HG03432 (cell line): Measurements from ENCODE around the gene MARK2.
A peak's percentile ranks its signal among the peaks of the same experiment; 100 is the strongest.
"Not testable (repeated sequence)": the region's sequence is repeated elsewhere in the genome, so short reads cannot be mapped to it uniquely, and the experiment has no call there.

Experiments used
- ATAC-seq: cut with Tn5 transposase; IDR thresholded peaks from one replicate; pipeline ENCODE4 v1.9.1; 2021; ENCODE audit warnings: mild to moderate bottlenecking, moderate library complexity; ENCODE audit not compliant: unreplicated experiment

Gene MARK2

DNA sequence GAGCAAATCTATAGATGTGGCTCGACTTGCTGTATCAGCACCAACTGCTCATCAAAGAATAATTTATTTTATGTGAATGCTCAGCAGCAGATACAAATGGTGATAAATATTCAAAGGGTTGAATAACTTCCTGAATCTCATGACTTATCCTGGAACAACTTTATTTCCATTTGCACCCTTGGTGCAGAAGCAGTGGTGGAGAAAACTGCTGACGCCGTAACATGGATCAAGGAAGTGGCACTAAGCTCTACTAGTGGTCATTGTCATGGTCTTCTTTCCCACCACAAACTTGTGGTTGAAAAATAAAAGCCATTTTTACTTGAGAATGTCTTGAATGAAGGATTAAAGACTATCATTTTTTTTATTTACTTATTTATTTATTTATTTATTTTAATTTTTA is 14.6 kb downstream of the MARK2 start:
- ATAC-seq = no peak

DNA sequence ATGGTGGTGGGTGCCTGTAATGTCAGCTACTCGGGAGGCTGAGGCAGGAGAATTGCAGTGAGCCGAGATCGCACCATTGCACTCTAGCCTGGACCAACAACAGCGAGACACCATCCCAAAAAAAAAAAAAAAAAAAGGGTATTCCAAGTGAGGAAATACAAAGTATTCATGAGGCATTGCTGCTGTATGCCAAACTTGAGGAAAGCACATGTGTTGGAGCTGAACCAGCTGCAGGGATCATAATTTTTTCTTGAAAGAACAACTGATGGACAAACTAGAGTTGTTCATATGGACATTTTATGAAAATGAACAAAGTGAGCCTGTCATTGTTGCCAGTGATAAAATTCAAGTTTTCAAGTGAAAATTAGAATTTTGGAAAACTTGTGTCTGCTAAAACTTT is 15.8 kb downstream of the MARK2 start:
- no peak for ATAC-seq

DNA sequence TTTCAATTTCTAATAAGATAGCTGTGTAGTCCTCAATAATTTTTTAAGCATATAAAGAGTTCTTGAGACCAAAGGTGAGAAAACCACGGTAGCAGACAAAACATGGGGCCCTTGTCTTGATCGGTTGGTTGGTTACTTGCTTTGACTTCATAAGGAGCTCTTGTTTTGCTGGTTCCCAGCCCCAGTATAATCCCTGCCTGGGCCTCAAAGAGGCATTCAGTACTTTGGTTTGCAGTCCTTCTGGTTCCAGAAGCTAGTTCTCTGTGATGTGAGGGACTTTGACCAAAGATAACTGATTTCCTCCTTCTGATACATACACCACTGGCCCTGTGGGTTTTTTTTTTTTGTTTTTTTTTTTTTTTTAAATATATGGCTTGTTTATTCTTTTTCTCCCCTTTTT is 17.1 kb downstream of the MARK2 start:
- ATAC-seq = no peak

DNA sequence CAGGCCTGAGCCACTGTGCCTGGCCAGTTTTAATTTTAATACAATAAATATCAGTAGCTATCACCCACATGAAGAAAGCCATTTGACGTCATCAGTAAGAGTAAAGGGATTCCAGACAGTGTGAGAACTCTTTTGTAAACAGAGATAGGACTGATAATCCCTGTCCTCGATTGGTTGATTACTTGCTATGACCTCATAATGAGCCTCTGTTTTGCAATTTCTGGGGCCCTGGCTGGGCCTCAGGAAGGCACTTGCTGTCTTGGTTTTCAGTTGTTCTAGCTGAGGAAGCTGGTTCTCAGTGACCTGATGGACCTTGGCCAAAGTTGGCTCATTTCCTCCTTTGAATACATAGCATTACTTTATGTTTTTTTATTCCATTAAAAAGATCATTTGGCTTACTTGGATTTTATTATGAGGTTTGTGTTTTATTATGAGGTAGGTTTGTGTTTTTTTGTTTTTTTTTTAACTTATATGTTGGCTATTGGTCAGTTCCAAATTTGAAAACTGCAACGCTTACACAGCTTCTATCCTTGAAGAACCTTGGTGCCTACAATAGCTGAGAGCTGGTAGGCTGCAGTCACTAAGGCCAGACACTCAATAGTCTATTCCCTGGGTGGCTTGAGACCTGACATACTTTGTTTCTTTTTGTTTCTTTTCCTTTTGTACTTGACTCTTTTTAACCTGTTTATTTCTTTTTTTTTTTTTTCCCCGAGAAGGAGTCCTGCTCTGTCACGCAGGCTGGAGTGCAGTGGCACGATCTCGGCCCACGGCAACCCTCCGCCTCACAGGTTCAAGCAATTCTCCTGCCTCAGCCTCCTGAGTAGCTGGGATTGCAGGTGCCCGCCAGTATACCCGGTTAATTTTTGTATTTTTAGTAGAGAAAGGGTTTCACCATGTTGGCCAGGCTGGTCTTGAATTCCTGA is 20.0 kb downstream of the MARK2 start:
- no peak for ATAC-seq

DNA sequence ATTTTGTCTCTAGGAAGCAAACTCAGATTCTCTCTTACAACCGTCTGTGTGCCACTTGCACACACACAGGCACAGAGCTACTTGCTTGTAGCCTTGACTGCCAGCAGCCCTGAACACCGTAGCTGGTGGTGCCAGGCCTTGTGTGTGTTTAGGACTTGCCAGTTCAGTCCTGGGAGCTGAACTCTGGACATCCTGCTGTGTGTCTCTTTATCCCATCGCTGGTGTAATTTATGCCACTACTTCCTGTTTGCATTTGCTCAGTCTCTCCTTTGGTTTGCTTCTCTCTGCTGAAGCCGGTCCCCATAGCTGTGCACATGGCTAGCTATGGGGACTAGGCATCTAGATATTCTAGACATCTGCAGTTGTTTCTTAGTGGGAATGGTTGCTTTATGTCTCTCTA is 24.0 kb downstream of the MARK2 start:
- ATAC-seq = no peak

DNA sequence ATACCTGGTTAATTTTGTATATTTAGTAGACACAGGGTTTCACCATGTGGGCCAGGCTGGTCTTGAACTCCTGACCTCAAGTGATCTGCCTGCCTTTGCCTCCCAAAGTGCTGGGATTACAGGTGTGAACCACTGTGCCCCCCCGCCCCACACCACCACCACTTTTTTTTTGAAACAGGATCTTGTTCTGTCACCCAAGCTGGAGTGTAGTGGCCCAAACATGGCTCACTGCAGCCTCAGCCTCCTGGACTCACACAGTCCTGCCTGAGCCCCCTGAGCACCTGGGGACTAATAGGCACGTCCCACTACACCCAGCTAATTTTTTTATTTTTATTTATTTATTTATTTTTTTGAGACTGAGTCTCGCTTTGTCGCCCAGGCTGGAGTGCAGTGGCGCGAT is 24.7 kb downstream of the MARK2 start:
- not testable (repeated sequence) for ATAC-seq

DNA sequence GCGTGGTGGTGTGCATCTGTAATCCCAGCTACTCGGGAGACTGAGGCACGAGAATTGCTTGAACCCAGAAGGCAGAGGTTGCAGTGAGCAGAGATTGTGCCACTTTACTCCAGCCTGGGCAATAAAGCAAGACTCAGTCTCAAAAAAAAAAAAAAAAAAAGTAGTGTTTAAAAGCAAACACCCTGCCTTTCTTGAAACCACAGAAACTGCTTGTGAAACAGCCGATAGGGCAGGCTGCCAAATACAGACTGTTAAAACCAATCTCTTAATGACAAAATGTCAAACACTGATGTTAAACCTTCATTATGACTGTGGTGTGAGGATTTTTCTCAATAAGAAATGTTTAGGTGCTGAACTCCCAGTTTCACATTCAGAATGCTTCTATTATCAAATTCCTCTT is 27.3 kb downstream of the MARK2 start:
- ATAC-seq = peak; percentile 72

DNA sequence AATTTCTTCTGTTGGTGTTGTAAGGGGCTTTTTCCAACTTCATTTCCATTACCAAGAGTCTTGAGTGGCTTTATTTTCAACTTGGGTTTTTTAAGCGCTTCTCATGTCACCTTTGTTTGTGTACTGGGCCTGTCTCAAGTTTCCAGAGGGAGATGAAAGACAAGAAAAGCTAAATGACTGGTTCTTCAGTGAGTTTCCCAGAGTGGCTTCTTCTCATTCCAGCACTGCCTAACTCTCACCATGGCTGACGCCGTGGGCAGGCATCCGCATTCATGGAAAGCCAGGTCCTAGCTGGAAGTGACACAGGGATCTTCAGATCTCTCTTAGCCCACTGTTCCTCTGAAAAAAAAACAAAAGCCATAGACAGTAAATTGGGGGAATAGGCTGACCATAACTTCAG is 28.6 kb downstream of the MARK2 start:
- no peak for ATAC-seq

DNA sequence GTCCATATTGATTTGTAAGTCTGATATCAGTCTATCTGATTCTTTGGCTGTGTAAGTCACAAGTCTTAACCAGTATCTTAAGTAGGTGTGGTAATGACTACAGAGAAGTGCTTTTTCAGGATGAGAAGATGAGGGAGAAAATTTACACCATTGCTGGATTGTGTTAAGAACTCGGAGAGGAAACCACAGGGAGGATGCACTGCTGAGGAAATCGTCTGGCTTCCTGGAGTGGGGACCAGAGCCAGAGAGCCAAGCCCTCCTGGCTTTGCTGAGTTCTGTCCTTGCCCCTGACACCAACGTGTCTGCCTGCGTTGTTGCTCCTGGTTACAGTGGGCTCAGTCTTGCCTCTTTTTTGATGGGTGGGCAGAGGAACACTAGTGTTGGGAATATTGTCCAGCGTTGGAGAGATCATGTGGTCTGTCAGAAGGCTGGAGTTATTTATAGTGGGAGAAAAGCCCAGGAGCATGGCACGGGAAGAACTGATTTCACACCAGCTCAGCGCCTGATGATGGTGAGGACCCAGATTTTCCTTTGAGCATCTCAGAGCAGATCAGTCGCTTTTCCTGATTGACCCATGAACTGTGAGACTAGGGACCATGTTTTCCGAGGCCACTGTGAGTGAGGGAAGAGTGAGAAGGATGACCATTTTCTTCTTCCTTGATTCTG is 29.6 kb downstream of the MARK2 start:
- no peak for ATAC-seq

DNA sequence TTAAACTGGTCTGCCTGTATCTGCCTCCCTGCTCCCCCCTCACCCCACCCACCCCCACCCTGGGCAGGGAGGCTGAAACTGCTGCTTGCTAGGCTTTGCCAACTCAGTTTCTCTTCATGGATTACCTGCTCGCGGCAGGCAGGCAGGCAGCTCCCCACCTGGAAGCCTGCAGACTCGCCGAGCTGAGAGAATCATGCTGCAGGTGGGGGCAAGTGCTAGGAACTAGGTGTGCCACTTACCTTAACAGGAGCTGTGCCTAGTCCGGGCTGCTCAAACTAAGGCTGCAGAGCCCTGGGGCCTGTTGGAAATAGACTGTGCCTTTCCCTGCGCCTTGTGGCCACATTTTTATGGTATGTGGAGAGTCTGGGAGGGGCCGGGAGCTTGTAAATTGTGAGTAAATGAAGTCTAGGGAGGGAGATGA is 30.3 kb downstream of the MARK2 start:
- ATAC-seq = no peak

DNA sequence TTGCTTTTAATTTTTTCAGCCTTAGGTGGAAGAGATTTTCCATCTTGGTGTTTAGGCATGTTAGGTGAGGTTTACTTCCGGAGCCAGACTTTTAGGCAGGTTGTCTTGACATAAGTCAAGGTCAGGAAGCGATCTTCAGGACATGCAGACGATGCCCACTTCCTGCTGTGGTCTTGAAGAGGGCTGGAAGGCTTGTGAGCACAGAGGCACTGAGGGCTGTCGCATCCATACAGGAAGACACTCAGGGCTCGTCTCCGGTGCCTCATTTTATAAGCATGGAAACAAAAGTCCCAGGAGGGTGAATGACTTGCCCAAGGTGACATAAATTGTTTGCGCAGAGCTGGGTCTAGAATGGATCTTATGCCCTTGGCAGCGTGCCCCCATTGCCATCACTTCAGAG is 30.8 kb downstream of the MARK2 start:
- no peak for ATAC-seq

DNA sequence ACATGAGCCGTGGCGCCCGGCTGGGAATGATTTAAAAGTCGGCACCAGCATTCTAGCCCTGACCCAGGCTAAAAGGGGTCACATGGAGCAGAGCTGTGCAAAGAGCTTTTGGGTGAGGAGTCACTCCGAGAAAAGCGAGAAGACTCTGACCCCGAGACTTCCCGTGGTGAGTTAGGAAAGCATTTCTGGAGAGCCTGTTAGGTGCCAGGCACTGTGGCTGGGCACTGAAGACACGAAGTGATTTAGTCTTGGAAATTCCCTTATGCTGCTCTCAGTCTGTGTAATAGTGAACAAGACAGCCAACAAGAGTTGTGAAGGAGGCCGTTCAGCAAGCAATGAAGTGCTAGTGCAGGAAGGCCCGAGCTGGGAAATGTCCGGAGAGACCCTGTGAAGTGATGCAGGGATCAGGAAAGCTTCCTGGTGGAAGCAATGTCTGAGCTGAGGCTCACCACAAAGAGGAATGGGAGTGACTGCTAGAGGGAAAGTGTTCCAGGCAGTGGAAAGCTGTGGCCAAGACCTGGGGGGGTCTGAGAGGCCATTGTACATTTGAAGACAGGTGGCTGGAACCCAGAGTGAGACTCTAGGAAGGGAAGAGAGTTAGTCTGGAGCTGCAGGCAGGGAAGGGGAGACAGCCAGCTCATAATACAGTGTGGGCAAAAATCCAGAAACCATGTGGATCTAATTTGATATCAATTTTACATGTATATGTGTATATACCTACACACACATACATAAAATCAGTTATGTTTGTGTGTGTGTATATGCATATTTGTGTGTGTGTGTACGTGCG is 31.6 kb downstream of the MARK2 start:
- ATAC-seq = no peak

DNA sequence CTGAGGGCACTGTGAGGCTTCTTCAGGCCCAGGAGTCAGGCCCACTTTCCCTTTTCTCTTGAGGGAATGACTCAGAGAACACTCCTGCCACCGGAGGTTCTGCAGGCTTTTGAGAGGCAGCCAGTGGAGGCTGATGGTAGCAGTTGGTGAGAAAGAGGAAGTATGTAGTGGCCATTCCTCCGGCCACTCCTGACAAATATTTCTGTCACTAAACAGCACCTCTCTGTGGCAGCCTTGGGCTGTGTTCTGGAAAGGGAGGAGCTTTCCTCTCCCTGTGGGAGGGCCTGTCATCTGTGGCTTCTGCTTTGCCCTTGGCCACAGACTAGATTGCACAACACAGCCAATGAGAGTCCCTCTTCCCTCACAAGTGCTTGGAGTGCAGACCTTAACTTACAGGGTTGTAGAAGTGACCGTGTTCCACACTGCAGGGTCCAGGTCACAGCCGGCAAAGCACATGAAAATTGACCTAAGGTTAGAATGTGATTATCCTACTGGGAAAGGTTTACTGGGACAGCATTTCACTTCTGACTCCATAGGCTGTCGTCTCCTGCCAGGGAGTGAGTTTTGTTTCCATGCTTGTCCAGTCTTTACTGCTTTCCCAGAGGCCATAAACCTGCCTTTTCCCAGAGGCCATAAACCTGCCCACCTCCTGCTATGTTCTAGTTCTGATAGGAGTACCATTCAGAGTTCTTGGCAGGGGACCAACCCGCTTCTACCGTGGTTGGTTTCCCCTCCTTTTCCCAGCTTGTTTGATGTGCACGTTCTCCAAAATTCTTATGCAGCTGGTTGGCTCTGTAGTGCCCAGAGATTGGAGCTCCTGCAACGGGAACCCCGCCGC is 33.3 kb downstream of the MARK2 start:
- ATAC-seq = peak; percentile 89

DNA sequence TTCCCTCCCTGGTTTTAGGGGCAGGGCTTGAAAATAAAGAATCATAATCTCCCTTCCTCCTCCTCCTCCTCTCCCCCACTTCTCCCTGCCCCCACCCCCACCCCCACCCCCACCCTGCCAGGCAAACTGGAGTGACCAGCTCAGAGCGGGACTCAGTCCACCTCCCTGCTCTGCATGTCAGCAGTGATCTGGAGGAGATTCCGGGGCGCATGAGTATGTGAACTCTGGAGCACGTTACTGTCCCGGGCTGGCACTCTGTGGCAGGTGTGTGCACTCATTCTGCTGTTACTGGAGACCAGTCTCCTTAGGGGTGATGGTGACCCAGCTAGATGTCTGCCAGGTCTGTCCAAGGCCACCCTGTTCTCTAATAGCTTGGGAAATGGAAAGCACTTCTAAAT is 33.9 kb downstream of the MARK2 start:
- no peak for ATAC-seq

DNA sequence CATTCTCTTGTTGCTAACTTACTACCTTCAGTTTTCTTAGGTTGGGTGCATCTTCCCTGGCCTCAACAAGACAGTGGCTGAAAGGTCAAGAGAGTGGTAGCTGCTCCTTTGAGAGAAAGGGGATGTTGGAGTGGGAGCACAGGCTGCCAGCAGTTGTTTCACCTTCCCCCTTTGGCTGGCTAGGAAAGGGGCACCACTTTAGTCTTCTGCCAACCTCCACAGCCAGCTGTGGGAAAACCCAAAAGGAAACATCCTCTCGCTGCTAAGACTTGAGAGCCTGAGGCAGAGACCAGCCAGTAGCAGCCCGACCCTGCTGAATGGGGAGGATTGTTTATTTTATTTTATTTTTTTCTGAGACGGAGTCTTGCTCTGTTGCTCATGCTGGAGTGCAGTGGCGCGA is 34.4 kb downstream of the MARK2 start:
- no peak for ATAC-seq

DNA sequence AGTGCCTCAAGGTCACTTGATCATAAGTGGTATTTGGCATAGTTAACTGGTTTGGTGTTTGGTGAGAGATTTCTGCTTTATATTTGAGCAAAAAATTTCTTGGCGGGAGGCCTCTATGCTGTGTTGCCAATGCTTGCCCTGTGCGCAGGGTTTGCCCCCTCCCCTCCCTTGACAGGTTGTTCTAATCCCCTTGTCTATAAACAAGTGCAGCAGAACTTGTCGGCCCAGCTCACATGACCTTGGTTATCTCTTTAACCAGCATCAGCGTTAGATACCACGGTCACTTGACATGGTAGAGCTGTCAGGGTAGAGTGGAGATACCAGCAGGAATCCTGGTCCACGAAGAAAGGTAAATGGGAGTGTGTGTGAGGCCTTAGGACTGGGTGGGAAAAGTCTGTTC is 35.6 kb downstream of the MARK2 start:
- ATAC-seq = no peak

DNA sequence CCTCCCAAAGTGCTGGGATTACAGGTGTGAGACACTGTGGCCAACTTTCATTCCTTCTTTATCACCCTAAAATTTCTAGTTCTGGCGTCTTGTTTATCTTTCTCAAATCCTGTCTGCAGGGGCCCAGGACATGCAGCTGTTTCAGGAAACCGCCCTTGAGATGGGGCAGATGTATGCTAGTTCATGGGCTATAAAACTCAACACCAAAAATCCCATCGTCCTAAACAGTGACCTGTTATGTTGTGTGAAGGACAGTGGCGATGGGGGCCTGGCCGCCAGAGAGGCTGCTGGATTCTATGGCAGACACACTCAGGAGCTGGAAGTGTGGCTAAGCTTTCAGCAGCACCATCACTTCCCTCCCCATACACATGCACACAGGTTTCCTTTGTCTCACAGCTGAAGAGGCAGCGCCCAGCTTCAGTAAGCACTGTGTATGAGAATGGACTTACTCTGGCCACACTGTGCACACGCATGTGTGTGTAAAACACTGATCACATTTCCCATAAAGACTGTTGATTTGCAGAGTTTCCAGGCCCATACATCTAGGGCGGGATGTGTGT is 36.7 kb downstream of the MARK2 start:
- ATAC-seq = no peak

DNA sequence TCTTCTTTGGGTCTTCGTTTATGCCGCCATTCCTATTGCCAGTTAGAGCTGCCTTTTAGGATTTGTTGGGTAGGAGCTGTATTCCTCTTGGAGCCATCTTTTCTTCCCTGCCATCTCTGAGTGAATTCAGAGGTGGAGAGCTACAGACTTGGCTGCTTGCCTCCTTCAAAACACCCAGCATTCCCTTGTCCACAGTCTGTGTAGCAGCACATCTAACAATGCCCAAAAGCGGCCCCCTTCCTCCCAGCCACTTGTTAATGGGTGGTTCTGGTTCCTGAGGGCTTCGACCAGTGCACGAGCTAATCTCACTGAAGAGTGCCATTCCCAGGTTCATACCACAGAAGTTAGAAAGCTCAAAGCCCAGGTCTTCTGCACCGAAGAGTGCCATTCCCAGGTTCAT is 37.7 kb downstream of the MARK2 start:
- ATAC-seq = no peak

DNA sequence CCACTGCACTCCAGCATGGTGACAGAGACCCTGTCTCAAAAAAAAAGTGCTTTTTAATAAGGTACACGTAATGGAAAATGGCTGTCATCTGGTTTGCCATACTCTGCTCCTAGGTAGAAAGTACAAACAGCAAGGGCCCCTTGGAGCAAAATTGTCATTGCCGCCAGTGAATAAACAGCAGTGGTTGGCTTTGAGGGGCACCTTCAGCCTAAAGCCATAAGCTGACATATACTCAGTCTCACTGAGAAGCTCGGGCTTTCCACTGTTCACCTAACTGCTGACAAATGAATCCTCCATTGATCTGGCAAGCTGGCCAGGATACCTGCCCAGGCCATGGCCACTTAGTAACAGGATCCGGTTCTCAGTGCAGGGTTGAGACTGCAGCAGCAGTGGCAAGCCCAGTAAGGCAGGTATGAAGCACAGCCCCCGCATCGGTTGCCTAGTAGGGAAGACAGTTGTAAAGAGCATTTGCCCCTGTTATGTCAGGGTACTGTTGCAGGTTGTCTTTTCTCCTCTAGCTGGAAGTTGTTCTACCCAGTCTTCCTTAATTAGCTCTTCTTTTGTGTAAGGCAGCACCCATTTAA is 38.8 kb downstream of the MARK2 start:
- ATAC-seq = no peak
